Measurements from ENCODE around the gene CDON. TPM values are rescaled to one million over a fixed set of nuclear protein-coding genes. Genes with fewer than 3 reads are reported as not detected.

CDON gene
- polyA plus RNA-seq, 1 of the 3 experiments (the other 2 are of a cell fraction), result 3.7 TPM

DNA sequence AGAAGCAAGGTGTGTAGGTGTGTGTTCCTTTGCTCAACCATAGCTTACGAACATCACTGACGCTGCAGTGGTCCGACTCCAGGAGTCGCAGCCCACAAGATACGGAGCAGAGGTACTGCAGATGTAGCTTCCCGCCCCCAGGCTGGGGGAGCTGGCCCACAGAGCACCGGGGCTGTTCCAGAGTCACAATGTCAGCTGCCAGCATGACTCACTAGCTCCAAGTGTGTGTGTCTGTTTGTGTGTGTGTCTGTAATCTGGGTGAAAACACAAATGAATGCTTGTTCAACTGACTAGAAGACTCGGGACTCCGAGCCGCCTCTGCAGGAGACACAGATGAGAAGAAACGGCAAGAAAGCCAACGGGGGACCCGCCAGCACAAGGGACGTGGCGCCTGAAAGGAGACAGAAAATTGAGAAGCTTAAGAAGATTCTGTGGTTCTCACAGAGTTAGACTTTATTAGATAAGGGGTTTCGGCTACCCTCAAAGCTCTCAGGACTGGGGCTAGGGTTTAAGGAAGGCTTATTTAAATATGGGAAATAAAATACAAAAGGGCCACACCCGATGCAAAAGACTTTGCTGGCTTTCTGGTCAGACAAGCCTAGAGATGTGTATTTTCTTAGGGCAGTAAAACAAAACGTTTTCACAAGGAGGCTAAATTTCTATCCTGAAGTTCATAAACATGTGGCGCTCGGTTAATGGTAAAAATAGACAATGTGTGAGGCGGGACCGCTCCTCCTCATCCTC, 106.1 kb downstream of the CDON start:
- Histone ChIP-seq H3K27me3 (ENCODE audit: insufficient read depth) (no peaks in the 10 kb centered on the region), H3K4me2 (no peak overlapping the region), H4K20me1 (ENCODE audit: insufficient read depth) (no peaks in the 10 kb centered on the region), H3K36me3 (replicated peaks in 1 of 2; ENCODE audit: control insufficient read depth in 1 of 2, insufficient read depth in 2 of 2, low read length in 1 of 2) (peaks cover 0 to 18% of the 10 kb centered on the region in 2 experiments), H3K9ac (no peak overlapping the region), H2AFZ (ENCODE audit: low read depth) (no peak overlapping the region), H3K27ac (ENCODE audit: low read depth in 2 of 2, low read length in 1 of 2) (no peak overlapping the region; a peak in 1 of 4 replicates), H3K9me2 (no peaks in the 10 kb centered on the region), H3F3A (replicated peaks; ENCODE audit: insufficient read depth) (no peaks in the 10 kb centered on the region), H3K4me3 (ENCODE audit: low read depth in 2 of 2, low read length in 1 of 2) (no peak overlapping the region), H3K4me1 (ENCODE audit: control insufficient read depth in 1 of 2, insufficient read depth in 2 of 2, low read depth in 1 of 2, low read length in 1 of 2) (peaks cover 0 to 23% of the 10 kb centered on the region in 2 experiments; a peak in 2 of 4 replicates), H3K9me3 (no peaks in the 10 kb centered on the region), H3K79me2 (ENCODE audit: insufficient read depth) (no peaks in the 10 kb centered on the region)
- DNase-seq, result no peak
- TF ChIP-seq, protein P1, sequence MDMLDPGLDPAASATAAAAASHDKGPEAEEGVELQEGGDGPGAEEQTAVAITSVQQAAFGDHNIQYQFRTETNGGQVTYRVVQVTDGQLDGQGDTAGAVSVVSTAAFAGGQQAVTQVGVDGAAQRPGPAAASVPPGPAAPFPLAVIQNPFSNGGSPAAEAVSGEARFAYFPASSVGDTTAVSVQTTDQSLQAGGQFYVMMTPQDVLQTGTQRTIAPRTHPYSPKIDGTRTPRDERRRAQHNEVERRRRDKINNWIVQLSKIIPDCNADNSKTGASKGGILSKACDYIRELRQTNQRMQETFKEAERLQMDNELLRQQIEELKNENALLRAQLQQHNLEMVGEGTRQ (IDR thresholded peaks at IDR 0.05; ENCODE audit: borderline replicate concordance, low read depth, low read length), result no peak
- TF ChIP-seq, protein P2, sequence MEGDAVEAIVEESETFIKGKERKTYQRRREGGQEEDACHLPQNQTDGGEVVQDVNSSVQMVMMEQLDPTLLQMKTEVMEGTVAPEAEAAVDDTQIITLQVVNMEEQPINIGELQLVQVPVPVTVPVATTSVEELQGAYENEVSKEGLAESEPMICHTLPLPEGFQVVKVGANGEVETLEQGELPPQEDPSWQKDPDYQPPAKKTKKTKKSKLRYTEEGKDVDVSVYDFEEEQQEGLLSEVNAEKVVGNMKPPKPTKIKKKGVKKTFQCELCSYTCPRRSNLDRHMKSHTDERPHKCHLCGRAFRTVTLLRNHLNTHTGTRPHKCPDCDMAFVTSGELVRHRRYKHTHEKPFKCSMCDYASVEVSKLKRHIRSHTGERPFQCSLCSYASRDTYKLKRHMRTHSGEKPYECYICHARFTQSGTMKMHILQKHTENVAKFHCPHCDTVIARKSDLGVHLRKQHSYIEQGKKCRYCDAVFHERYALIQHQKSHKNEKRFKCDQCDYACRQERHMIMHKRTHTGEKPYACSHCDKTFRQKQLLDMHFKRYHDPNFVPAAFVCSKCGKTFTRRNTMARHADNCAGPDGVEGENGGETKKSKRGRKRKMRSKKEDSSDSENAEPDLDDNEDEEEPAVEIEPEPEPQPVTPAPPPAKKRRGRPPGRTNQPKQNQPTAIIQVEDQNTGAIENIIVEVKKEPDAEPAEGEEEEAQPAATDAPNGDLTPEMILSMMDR (IDR thresholded peaks at IDR 0.05), result no peak
- TF ChIP-seq JUND (IDR thresholded peaks at IDR 0.05) (no peak), SIN3A (IDR thresholded peaks at IDR 0.05; ENCODE audit: borderline replicate concordance, low read depth, low read length) (no peak), SMC3 (IDR thresholded peaks at IDR 0.05; ENCODE audit: low read depth, low read length) (no peak), FOXJ3 (CRISPR knock-in tag; IDR thresholded peaks at IDR 0.05) (no peak), TCF12 (IDR thresholded peaks at IDR 0.05) (no peak), MXI1 (IDR thresholded peaks at IDR 0.05; ENCODE audit: low read depth, low read length) (no peak), EZH2phosphoT487 (IDR thresholded peaks at IDR 0.05; ENCODE audit: borderline replicate concordance, low read depth) (no peak), TEAD4 (IDR thresholded peaks at IDR 0.05; ENCODE audit: borderline replicate concordance, insufficient read depth) (no peak), EP300 (IDR thresholded peaks at IDR 0.05; ENCODE audit: borderline replicate concordance in 1 of 2, low read depth in 1 of 2, low read length in 1 of 2) (no peak), FOSL2 (IDR thresholded peaks at IDR 0.05; ENCODE audit: borderline replicate concordance, low read depth) (no peak)
- TF ChIP-seq, protein P3, sequence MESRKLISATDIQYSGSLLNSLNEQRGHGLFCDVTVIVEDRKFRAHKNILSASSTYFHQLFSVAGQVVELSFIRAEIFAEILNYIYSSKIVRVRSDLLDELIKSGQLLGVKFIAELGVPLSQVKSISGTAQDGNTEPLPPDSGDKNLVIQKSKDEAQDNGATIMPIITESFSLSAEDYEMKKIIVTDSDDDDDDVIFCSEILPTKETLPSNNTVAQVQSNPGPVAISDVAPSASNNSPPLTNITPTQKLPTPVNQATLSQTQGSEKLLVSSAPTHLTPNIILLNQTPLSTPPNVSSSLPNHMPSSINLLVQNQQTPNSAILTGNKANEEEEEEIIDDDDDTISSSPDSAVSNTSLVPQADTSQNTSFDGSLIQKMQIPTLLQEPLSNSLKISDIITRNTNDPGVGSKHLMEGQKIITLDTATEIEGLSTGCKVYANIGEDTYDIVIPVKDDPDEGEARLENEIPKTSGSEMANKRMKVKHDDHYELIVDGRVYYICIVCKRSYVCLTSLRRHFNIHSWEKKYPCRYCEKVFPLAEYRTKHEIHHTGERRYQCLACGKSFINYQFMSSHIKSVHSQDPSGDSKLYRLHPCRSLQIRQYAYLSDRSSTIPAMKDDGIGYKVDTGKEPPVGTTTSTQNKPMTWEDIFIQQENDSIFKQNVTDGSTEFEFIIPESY (IDR thresholded peaks at IDR 0.05; ENCODE audit: borderline replicate concordance, low read depth), result no peak
- TF ChIP-seq, protein P4, sequence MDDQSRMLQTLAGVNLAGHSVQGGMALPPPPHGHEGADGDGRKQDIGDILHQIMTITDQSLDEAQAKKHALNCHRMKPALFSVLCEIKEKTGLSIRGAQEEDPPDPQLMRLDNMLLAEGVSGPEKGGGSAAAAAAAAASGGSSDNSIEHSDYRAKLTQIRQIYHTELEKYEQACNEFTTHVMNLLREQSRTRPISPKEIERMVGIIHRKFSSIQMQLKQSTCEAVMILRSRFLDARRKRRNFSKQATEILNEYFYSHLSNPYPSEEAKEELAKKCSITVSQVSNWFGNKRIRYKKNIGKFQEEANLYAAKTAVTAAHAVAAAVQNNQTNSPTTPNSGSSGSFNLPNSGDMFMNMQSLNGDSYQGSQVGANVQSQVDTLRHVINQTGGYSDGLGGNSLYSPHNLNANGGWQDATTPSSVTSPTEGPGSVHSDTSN (IDR thresholded peaks at IDR 0.05), result no peak
- TF ChIP-seq, protein P5, sequence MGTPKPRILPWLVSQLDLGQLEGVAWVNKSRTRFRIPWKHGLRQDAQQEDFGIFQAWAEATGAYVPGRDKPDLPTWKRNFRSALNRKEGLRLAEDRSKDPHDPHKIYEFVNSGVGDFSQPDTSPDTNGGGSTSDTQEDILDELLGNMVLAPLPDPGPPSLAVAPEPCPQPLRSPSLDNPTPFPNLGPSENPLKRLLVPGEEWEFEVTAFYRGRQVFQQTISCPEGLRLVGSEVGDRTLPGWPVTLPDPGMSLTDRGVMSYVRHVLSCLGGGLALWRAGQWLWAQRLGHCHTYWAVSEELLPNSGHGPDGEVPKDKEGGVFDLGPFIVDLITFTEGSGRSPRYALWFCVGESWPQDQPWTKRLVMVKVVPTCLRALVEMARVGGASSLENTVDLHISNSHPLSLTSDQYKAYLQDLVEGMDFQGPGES (IDR thresholded peaks at IDR 0.05; ENCODE audit: low read depth, low read length), result no peak
- POLR2A ChIA-PET, result no interaction called here
- CTCF ChIA-PET, result interaction anchor here (0.8 to 1.9 kb wide), 2 partner anchors 17 to 237 kb away, joined by 3 to 9 read pairs; no protein-coding TSS in a partner anchor
- 86% methylated on average over 15 of the region's 22 CpGs for WGBS (ENCODE audit: low lambda C conversion rate)
